GM21367 (cell line): ENCODE data around the gene PCCA.
"Not testable (repeated sequence)": the region's sequence is repeated elsewhere in the genome, so short reads cannot be mapped to it uniquely, and the experiment has no call there.

Source experiments
- ATAC-seq: cut with Tn5 transposase; IDR thresholded peaks from one replicate; pipeline ENCODE4 v1.9.1; 2021; ENCODE audit not compliant: unreplicated experiment

Gene PCCA

DNA sequence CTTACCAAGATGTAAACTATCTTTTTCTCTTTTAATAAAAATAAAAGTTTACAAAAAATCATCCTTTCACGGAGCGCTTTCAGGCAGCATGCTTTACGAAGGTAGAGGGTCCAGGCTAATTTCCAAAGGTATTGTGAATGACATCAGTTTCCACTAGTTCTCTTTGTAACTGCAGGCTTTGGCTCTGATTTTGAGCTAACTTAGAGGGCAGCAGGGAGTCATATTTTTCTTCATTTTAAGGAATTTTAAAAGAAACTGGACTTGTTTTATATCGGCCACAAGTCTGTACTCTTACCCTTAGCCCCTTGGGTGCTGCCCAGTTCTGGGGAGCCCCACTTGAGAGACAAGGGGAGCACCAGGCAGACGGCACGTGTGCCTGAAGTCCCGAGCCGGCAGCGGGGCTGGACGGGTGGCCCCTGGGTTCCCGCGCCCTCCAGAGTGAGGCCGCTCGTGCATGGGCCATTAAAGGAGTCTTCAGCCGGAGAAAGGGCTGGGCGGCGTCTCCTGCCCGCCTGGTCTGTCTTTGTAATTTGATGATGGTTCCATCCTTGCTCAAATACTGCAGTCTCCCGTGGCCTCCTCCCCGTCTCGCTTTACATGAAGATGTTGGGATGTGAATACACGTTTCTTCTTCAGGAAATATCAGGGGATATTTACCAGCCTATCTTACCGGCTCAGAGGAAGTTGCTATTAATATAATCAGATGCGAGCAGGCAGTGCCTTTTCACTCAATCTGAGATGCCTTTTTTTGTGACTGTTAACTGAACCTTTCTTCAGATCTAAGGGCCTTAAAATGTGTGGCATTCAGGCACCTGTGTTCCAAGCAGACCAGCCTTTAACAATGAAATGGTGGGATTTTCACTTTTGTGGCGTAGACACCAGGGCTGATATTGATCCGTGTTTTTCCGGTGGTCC, 432.3 kb downstream of the PCCA start:
- ATAC-seq = no peak

DNA sequence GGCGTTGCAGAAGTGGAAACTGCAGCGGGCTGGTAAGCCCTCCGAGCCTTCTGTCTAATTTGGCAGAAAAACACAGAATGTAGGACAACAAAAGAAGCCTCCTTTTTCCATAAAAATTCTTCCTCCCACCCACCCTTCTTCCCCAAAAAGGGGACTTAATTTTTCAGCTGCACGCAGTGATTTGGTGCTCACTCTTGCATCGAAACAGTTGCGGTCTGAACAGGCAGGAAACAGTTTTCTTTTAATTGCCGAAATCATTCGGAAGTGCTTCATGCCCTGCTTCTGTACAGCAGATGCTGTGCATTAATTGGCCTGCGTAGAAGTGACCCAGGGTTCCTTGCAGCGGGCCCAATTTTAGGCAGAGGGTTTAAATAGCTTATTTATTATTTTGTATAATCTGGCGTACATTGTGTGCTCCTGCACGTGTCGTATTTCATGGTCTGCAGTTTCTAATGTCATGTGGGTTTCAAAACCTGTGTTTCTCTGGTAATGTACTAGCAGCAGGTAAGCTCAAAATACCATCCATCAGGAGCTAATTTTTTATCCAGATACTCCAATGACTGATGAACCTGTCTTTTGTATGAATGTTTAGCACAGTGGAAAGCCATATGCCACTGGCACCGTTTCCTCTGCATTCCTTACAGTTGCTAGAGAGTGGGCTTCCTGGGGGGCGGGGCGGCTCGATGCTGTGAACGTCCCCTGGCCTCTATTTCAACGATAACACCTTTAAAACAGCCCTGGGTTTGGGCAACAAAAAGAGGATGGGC, 433.1 kb downstream of the PCCA start:
- no peak for ATAC-seq

DNA sequence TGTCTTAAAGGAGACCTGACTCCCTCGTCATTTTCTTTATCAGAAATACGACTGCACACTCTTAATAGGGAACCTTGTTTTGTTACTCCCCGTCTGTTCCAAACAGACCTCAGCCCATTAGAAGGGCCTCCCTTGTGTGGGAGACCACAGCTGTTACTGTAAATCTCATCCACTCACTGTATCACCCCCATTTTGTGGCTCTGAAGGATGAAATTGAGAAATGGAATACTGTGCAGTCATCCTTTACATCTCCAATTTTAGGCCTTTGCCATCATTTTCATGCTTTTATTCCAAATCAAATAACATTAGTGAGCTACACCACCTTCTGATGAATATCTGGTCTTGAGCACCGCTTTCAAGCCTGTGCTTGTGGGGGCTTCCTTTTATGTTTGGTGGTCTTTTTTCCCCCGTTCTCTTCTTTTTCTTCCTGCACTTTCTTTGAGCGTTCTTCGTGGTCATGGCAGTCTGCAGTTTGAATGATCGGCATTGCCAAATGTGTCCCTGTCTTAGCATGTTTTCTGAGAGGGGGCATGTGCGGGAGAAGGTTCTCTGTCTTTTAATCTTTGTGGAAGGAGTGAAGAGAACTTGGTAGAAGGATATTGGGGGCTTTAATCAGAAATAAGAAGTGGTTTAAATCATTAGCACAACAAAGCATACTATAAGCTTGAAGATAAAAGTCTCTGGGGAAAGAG, 433.9 kb downstream of the PCCA start:
- no peak for ATAC-seq

DNA sequence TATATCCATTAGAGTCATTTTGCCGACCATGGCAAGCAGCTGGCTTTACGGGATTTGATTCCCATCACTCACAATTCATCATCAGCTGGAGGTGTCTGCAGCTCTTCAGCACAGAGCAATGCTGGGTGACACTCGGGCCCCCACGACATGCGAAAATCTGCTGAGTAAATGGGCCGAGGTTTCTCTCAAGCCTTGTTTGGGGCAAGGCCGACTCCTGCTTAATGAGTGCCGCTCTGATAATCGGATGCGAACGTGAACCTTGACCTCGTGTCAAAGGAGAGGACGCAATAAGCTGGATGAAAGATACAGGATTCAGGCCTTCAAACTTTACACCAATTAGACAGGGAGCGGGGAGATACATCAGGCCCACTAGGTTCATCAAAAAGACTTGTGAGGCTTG, 434.5 kb downstream of the PCCA start:
- no peak for ATAC-seq

DNA sequence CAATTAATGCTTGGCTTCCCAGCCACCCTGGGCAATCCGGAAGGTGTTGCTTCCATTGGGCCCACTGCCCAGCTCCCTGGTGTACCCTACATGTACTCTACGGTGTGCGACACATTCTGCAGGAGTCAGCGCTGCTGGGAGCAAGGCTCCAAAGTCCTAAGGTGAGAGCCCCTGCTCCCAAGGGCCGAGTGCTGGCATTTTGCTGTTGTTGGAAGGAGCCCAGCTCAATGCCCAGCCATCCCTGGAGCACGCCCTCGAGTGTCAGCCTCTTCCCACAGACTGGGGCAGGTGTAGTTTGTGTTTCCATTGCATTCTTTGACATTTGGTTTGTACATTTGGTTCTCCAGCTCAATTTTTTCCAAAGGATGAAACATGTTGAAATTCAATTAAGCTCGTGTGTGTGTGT, 435.1 kb downstream of the PCCA start:
- no peak for ATAC-seq

DNA sequence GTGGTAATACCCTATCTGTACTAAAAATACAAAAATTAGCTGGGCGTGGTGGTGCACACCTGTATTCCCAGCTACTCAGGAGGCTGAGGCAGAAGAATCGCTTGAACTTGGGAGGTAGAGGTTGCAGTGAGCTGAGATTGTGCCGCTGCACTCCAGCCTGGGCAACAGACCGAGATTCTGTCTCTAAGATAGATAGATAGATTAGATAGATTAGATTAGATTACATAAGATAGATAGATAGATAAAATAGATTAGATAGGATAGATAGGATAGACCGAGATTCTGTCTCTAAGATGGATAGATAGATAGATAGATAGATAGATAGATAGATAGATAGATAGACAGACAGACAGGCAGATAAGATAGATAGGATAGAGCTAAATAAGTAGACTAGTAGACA, 435.8 kb downstream of the PCCA start:
- ATAC-seq = not testable (repeated sequence)

DNA sequence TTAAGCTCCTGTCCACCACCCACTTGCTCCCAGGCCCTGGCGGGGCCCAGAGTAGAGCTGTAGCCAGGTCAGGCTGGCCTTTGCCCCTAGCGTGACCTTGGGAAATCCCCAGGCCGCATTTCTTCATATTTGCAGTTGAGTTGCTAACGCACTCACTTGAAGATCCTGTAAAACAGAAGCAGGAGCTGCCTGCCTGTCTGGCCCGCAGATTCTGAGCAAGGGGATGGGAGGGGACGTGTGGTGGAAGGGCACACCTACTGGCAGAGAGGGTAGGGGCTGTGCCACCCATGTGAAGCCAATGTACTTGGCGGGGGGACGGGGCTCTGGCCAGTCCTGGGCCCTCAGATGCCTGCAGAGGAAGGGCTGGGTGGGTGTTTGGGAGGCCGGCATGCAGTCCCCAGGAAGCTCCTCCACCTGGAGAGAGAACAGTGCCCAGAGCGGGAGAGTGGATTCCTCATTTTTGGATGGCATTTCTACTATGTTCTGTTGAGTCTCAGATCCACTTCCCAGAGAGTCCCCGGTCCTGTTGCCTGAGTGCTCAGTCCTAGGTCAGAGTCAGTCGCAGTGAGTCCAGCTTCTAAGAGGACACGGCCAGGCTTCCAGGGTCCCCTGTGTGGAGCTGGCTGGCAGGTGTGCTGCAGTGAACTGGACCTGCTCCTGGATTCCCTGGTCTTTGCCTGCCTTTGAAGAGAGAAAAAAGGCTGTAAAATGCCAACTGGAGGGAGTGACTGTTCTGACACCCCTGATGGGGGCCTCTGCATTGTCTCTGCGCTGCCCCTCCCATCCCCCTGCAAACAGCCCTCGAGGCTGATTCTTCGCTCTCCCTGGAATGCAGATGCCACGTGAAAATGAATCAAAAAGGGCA, 436.8 kb downstream of the PCCA start:
- no peak for ATAC-seq

DNA sequence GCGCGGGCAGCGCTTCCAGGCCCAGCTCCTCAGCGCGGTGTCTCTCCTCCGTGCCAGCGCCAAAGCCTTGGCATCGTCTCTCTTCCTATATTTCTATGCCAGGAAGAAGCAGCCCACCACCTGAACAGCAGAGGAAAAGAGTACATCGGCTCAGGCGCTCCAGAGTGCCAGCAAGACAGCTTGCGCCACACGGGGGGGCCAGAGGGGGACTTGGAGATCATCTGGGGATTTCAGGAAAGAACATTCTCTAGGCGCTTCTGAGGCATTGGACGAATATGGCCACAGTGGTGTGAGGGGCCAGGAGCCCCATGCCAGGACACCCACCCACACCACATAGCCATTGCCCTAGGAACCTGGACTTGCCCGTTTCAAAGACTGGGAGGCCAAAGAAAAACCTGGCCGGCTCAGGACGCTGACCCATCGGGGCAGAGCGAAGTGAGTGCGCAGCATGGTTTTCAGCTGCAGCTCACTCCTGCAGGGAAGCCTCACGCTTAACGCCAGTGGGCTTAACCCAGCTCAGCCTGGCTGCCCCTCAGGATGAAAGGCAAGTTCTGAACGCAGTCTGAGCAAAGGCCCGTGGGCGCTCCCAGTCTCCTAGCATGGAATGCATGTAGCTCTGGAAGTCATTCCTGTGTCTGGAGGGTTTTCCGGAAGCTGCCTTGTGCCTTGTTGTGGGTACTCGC, 437.6 kb downstream of the PCCA start:
- no peak for ATAC-seq

DNA sequence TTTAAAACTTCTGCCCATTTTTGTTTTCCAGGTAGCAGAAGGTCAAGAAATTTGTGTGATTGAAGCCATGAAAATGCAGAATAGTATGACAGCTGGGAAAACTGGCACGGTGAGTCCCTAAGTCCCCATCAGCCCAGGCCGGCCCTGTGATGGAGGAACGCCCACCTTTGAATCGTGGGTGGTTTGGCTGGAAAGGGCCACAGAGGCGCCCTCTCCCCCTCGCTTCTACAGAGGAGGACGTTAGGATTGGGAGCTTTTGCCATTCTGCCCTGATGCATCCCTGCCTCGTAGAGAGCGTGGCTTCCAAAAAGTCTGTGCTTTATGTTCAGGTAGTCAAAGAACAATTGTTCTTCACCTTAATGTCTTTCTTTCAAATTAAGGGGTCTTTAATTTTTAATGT, 438.8 kb downstream of the PCCA start:
- no peak for ATAC-seq

DNA sequence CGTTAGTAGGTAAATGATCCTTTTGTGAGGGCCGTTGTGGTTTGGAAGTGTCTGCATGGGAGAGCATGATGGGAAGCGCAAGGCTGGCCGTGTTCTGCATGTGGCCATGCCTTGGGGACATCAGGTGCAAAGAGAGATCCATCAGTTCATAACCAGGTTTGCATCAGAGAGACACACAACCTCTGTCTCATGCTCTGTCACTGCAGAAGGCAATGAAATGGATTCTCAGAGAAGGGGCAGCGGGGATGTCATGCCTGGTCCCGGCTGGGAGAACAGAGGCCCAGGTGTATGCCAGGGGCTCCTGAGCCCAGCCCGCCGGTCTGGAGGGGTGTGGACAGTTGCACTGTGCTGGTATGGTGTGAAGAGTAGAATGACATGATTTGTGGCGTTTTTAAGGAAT, 439.5 kb downstream of the PCCA start:
- no peak for ATAC-seq

DNA sequence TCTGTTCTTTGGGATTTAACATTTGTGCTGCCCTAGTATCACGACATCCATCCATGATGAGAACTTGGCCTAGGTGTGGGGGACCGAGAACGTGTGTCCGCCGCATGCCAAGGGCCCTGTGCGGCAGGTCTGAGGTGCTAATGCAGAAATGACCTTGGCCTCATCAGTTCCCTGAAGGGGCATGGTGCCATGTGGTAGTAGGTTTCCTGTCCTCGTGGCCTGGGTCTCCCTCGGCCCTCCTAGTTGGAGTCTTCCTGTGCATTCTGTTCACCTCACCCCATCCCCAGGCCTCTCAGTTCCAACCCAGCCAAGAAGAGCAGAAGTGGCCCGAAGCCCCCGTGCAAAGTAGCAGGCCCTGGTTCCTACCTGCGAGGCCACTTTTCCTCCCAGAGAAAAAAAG, 439.9 kb downstream of the PCCA start:
- no peak for ATAC-seq

DNA sequence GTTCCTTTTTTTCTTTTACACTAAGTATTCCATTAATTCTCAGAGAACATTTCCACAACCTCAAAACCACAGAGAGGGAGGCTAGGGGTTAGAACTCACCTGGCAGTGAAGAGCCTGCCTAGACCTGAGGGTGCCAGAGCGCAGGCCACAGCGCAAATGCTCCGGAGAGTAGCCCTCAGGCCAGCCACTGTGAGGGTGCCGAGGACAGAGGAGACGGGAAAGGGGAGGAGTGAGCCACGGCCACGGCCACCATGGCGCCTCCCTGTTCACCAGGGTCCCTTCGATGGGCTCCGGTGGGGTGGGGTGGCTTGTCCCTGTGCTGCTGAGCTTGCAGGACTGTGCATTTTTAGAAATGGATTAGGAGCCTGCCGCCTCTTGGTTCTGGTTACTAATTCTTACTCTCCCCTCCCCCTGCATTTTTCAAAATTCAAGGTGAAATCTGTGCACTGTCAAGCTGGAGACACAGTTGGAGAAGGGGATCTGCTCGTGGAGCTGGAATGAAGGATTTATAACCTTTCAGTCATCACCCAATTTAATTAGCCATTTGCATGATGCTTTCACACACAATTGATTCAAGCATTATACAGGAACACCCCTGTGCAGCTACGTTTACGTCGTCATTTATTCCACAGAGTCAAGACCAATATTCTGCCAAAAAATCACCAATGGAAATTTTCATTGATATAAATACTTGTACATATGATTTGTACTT, 440.9 kb downstream of the PCCA start:
- ATAC-seq = no peak

DNA sequence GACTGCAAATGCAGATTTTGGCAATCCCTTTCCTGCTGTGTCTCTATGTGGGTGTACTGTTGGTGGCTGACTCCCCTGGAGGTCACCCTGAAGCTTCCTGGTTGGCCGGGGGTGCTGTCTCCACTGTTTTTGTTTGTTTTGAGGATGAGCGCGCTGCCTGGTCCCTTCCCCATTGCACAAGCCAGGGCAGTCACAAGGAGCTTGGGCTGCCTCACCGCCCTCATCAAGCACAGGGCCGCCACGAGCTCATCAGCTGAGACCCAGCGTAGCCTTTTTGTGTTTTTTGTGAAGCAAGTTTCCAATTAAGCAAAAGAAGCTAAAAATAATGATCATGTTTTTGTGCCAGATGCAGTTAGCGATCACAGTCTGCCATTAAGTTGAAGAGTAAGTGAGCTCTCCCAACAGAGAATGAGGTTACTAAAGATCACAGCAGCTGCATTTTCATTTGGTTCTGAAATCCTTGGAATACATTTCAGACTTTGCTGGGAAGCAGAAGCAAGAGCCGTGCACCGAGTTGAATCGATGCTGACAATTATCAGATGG, 441.8 kb downstream of the PCCA start:
- ATAC-seq = no peak

DNA sequence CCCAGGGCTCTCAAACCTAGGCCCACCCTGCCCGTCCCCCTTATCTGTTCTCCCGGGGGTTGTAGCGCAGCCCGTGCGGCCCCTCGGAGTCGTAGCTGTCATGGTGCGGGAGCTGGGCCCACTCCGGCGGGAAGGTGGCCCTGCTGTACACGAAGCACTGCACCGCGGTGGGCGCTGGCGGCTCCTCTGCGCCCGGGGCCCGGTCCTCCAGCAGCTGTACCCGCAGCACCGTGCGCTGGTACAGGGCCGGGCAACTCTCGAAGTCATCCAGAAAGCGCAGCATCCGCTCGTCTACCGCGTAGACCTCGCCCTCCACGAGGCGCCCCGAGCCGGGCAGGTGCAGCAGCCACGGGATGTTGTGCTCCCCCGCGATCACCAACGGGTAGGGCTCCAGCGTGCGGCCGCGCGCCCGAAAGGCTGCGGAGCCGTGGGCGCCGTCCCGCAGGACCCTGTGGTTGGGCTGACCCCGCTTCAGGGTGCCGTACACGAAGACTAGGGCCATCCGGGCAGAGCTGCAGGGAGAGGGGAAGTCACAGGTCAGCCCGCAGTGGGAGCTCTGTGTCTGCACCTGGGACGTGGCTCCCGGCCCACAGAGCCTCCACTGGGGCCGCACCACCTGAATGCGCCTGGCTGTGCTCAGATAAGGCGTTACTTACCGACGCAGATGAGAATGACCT, 443.3 kb downstream of the PCCA start:
- ATAC-seq = no peak

DNA sequence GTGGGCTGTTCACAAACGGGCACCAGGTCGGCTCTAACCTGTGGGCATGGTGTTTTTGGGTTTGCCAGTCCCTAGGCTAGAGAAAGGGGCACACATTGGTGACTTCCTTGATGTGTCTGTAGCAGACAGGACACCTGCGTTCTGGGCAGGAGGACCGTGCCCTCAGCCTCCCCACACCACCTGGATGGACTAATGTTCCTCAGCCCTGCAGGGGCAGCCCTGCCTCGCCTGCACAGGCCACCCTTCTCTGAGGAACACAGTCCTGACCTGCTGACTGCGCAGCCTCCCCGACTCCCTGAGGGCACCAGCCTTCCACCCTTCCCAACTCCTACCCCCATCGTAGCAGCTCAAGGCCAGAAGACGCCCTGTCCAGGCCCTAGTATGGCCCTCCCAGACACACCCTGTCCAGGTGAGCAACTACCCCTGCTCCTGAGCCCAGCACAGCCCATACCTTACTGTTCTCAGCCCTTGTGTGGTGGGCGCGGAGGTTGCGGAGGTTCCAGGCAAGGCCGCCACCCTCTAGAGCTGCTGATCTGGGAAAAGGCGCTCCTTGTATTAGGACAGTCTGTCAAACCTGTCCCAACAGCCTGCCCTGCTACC, 444.0 kb downstream of the PCCA start:
- no peak for ATAC-seq

DNA sequence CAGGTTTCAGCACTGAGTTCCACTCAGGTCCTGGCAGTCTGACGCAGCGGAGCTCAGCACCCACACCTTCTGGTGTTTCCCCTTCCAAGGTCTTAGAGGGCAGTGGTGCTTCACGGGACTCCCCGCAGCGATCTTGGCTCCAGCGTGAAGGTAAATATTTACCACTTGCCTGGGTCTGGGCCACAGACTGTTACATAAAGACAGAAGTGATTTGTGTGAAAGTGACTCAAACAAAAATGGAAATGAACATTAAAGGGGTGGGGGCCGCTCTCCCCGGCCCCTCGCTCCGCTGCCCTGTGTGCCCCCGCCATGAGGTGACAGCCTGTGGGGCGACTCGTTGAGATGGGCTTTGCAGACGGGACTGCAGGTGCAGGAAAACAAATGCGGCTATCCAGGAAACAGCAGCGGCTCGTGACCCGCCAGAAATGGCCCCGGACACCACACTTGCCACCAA, 444.7 kb downstream of the PCCA start:
- ATAC-seq = no peak

DNA sequence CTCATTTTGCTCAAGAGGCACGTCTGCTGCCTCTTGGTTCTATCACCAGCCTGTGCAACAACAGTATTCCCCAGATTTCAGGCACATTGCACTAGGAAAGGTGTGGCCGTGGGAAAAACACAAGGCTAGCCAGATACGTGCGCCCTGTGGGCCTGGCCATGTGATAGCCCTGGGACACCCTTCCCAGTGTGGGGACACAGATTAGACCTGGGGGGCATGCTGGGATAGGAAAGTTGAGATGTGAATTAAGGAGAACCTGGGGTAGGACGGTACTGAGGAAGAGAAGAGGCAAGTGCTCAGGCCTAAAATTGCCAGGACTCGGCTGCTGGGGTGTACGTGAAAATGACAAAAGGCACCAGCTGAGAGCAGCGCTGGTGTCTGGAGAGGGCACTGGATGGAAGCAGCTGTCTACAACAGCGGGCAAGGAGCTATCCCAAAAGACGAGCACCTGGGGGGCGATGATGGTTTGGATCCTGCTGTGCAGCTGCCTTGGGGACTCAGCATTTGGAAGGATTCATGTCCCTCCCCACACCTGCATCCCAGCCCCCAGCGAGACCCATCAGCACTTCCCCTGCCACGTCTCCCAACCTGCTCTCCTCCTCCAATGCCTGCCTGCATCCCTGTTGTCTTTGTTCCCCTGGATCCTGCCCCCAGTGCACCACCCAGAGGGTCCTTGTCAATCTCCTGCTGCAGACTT, 445.4 kb downstream of the PCCA start:
- no peak for ATAC-seq

DNA sequence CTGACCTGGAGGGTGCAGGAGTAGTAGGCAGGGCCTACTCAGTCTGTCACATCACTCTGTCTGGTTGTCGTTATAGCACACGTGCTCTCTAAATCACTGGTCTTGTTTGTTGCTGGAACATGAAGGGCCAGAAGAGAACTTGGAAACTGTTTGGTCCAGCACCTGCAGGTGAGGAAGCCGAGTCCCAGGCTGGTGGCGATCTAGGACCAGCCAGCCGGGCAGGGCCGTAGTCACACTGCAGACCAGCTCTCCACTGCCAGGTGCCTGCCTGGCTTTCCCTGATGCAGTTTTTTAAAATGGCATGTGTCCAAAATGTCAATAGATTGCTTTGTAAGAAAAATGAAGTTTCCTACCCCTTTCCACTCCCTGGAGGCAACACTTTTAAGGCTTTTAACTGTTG, 446.0 kb downstream of the PCCA start:
- ATAC-seq = no peak
